ENCODE data around the gene DCTD. TPM values are rescaled to one million over a fixed set of nuclear protein-coding genes. Genes with fewer than 3 reads are reported as not detected.

DCTD gene
- total and polyA plus RNA-seq, 10 of the 15 experiments (the other 5 are each of a cell fraction or from before 2014, with no cell fraction given): 37.8 to 137 (median 92.1) TPM

DNA sequence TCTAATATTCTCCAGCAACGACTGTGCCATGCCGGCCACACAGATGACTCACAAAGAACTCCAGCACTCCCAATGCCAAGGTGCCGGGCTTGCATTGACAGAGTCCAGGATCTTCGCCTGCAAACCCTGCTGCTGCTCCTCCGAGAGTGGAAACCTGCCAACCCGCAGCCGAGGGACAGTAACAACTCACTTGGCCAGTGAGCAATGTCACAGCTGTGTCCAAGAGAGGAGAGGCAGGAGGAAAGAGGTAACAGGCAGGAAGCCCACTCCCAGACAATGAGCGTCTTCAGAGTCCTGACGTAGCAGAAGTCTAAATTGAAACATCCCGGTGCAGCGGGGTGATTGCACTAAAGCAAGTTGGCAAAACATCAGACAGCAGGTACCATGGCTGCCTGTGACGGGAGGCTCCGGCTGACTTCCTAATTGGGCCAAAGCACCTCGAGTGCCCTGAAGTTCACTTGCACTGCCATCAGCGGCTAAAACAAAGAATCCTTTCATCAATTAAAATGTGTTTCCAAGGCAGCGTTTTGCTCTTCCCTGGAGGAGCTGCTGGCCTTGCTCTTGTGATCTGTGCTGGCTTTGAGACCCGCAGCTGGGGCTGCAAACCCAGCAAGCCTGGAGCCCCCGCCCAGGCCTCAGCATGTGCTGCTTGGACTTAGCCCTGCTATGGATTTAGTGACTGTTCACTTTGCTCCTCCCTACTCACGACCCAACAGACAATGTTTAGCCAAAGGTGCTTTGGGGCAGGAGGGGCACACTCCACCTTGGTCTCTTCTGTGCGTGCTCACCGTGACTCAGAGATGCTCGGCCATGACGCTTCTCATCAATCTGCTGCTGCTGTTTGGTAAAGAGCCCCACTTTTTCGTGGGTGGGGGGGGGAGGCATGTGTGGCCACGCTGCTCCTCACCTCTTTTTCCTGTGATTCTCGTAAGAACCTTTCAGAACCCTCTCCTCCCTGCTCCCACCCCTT, 36.5 kb downstream of the DCTD start:
- Histone ChIP-seq H3K9ac (ENCODE audit: control insufficient read depth, insufficient read depth, low read length) (no peak overlapping the region), H4K20me1 (ENCODE audit: control insufficient read depth, insufficient read depth) (no peaks in the 10 kb centered on the region; the same call in 1 of the 2 replicates), H3K4me2 (ENCODE audit: control insufficient read depth, insufficient read depth) (no peak overlapping the region), H3K9me3 (replicated peaks; ENCODE audit: control insufficient read depth, insufficient read depth, low read length) (peaks cover 7% of the 10 kb centered on the region), H3K4me1 (ENCODE audit: control insufficient read depth, insufficient read depth, low read length) (no peaks in the 10 kb centered on the region), H2AFZ (ENCODE audit: control insufficient read depth, low read depth, low read length) (no peak overlapping the region), H3K27me3 (replicated peaks in 1 of 2; ENCODE audit: control insufficient read depth in 2 of 2, insufficient read depth in 2 of 2, low read length in 1 of 2) (no peaks in the 10 kb centered on the region), H3K79me2 (ENCODE audit: control insufficient read depth, insufficient read depth, low read length) (no peaks in the 10 kb centered on the region), H3K27ac (ENCODE audit: control insufficient read depth, insufficient read depth) (no peak overlapping the region), H3K4me3 (no peak overlapping the region), H3K36me3 (ENCODE audit: control insufficient read depth in 2 of 2, insufficient read depth in 2 of 2, low read length in 1 of 2) (peaks cover 5 to 6% of the 10 kb centered on the region in 2 experiments; a peak in 3 of 4 replicates)
- ChIA-PET RAD21 (ENCODE audit: unreplicated experiment) (no interaction called here), SMC1A (ENCODE audit: uncharacterized antibody, unreplicated experiment) (no interaction called here), CTCF (no interaction called here), POLR2A (interaction anchor here (0.5 kb wide), 1 partner anchor 24 kb away, joined by 3 read pairs; no protein-coding TSS in a partner anchor)
- 87% methylated on average over 26 of the region's 26 CpGs for WGBS (ENCODE audit: insufficient coverage, insufficient replicate concordance, low lambda C conversion rate, missing lambda C conversion rate)
- in situ Hi-C loops (cut with MboI) (no loop called here), intact Hi-C loops (cut with micrococcal nuclease; ENCODE audit: unreplicated experiment) (no loop called here)
- TF ChIP-seq TCF12 (IDR thresholded peaks at IDR 0.05; ENCODE audit: low read depth, low read length): no peak
- TF ChIP-seq, protein P1, sequence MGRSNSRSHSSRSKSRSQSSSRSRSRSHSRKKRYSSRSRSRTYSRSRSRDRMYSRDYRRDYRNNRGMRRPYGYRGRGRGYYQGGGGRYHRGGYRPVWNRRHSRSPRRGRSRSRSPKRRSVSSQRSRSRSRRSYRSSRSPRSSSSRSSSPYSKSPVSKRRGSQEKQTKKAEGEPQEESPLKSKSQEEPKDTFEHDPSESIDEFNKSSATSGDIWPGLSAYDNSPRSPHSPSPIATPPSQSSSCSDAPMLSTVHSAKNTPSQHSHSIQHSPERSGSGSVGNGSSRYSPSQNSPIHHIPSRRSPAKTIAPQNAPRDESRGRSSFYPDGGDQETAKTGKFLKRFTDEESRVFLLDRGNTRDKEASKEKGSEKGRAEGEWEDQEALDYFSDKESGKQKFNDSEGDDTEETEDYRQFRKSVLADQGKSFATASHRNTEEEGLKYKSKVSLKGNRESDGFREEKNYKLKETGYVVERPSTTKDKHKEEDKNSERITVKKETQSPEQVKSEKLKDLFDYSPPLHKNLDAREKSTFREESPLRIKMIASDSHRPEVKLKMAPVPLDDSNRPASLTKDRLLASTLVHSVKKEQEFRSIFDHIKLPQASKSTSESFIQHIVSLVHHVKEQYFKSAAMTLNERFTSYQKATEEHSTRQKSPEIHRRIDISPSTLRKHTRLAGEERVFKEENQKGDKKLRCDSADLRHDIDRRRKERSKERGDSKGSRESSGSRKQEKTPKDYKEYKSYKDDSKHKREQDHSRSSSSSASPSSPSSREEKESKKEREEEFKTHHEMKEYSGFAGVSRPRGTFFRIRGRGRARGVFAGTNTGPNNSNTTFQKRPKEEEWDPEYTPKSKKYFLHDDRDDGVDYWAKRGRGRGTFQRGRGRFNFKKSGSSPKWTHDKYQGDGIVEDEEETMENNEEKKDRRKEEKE (IDR thresholded peaks at IDR 0.05): no peak
- TF ChIP-seq ESRRA (IDR thresholded peaks at IDR 0.05; ENCODE audit: low read length): no peak
- no peak for TF ChIP-seq NFYA (IDR thresholded peaks at IDR 0.05; ENCODE audit: borderline replicate concordance, low read depth, low read length)
- no TSS peak for BruUV-seq (replicated peaks)
- no peak for DNase-seq (ENCODE audit: low read depth, low spot score)
- no peak for FAIRE-seq
- ATAC-seq: no peak
